Measurements from ENCODE around the gene NDUFA5.

DNA sequence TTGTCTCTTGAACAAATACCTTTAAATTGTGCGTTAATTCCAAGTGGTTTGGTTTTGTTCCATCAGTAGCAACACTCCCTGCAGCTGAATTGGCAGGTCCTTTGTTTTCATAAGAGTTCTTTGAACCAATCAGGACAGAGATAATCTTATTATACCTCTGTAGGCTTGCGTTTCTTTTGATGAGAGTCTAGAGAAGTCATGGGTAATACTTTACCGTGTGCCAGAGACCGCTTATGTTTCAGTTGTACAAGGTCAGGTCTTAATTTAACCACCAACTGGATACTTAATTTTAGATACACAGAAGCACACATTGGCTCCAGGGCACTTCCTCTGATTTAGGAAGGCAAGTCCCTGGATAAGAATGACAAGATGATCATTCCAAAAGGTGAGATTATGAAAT is 43.9 kb upstream of the NDUFA5 start, which contains the start of gene ASB15:
- TF ChIP-seq, protein P1, sequence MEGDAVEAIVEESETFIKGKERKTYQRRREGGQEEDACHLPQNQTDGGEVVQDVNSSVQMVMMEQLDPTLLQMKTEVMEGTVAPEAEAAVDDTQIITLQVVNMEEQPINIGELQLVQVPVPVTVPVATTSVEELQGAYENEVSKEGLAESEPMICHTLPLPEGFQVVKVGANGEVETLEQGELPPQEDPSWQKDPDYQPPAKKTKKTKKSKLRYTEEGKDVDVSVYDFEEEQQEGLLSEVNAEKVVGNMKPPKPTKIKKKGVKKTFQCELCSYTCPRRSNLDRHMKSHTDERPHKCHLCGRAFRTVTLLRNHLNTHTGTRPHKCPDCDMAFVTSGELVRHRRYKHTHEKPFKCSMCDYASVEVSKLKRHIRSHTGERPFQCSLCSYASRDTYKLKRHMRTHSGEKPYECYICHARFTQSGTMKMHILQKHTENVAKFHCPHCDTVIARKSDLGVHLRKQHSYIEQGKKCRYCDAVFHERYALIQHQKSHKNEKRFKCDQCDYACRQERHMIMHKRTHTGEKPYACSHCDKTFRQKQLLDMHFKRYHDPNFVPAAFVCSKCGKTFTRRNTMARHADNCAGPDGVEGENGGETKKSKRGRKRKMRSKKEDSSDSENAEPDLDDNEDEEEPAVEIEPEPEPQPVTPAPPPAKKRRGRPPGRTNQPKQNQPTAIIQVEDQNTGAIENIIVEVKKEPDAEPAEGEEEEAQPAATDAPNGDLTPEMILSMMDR (conservative IDR thresholded peaks at IDR 0.05; ENCODE audit: low read depth in 2 of 2), result no peak
- TF ChIP-seq POLR2AphosphoS5 (IDR thresholded peaks at IDR 0.05; ENCODE audit: low read depth), result no peak
- no peak for TF ChIP-seq CREB1 (CRISPR knock-in tag; IDR thresholded peaks at IDR 0.05; ENCODE audit: low read depth)
- no peak for TF ChIP-seq EZH2phosphoT487 (IDR thresholded peaks at IDR 0.05; ENCODE audit: unreplicated experiment)
- no peak for TF ChIP-seq EZH2 (IDR thresholded peaks at IDR 0.05; ENCODE audit: low read depth, unreplicated experiment)
- no peak for TF ChIP-seq ZNF331 (CRISPR knock-in tag; IDR thresholded peaks at IDR 0.05; ENCODE audit: low read depth)
- TF ChIP-seq, protein P2, sequence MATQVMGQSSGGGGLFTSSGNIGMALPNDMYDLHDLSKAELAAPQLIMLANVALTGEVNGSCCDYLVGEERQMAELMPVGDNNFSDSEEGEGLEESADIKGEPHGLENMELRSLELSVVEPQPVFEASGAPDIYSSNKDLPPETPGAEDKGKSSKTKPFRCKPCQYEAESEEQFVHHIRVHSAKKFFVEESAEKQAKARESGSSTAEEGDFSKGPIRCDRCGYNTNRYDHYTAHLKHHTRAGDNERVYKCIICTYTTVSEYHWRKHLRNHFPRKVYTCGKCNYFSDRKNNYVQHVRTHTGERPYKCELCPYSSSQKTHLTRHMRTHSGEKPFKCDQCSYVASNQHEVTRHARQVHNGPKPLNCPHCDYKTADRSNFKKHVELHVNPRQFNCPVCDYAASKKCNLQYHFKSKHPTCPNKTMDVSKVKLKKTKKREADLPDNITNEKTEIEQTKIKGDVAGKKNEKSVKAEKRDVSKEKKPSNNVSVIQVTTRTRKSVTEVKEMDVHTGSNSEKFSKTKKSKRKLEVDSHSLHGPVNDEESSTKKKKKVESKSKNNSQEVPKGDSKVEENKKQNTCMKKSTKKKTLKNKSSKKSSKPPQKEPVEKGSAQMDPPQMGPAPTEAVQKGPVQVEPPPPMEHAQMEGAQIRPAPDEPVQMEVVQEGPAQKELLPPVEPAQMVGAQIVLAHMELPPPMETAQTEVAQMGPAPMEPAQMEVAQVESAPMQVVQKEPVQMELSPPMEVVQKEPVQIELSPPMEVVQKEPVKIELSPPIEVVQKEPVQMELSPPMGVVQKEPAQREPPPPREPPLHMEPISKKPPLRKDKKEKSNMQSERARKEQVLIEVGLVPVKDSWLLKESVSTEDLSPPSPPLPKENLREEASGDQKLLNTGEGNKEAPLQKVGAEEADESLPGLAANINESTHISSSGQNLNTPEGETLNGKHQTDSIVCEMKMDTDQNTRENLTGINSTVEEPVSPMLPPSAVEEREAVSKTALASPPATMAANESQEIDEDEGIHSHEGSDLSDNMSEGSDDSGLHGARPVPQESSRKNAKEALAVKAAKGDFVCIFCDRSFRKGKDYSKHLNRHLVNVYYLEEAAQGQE (IDR thresholded peaks at IDR 0.05; ENCODE audit: unreplicated experiment), result no peak
- no peak for TF ChIP-seq ZNF114 (CRISPR knock-in tag; IDR thresholded peaks at IDR 0.05)
- TF ChIP-seq, protein P3, sequence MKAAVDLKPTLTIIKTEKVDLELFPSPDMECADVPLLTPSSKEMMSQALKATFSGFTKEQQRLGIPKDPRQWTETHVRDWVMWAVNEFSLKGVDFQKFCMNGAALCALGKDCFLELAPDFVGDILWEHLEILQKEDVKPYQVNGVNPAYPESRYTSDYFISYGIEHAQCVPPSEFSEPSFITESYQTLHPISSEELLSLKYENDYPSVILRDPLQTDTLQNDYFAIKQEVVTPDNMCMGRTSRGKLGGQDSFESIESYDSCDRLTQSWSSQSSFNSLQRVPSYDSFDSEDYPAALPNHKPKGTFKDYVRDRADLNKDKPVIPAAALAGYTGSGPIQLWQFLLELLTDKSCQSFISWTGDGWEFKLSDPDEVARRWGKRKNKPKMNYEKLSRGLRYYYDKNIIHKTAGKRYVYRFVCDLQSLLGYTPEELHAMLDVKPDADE (IDR thresholded peaks at IDR 0.05), result no peak
- TF ChIP-seq, protein P4, sequence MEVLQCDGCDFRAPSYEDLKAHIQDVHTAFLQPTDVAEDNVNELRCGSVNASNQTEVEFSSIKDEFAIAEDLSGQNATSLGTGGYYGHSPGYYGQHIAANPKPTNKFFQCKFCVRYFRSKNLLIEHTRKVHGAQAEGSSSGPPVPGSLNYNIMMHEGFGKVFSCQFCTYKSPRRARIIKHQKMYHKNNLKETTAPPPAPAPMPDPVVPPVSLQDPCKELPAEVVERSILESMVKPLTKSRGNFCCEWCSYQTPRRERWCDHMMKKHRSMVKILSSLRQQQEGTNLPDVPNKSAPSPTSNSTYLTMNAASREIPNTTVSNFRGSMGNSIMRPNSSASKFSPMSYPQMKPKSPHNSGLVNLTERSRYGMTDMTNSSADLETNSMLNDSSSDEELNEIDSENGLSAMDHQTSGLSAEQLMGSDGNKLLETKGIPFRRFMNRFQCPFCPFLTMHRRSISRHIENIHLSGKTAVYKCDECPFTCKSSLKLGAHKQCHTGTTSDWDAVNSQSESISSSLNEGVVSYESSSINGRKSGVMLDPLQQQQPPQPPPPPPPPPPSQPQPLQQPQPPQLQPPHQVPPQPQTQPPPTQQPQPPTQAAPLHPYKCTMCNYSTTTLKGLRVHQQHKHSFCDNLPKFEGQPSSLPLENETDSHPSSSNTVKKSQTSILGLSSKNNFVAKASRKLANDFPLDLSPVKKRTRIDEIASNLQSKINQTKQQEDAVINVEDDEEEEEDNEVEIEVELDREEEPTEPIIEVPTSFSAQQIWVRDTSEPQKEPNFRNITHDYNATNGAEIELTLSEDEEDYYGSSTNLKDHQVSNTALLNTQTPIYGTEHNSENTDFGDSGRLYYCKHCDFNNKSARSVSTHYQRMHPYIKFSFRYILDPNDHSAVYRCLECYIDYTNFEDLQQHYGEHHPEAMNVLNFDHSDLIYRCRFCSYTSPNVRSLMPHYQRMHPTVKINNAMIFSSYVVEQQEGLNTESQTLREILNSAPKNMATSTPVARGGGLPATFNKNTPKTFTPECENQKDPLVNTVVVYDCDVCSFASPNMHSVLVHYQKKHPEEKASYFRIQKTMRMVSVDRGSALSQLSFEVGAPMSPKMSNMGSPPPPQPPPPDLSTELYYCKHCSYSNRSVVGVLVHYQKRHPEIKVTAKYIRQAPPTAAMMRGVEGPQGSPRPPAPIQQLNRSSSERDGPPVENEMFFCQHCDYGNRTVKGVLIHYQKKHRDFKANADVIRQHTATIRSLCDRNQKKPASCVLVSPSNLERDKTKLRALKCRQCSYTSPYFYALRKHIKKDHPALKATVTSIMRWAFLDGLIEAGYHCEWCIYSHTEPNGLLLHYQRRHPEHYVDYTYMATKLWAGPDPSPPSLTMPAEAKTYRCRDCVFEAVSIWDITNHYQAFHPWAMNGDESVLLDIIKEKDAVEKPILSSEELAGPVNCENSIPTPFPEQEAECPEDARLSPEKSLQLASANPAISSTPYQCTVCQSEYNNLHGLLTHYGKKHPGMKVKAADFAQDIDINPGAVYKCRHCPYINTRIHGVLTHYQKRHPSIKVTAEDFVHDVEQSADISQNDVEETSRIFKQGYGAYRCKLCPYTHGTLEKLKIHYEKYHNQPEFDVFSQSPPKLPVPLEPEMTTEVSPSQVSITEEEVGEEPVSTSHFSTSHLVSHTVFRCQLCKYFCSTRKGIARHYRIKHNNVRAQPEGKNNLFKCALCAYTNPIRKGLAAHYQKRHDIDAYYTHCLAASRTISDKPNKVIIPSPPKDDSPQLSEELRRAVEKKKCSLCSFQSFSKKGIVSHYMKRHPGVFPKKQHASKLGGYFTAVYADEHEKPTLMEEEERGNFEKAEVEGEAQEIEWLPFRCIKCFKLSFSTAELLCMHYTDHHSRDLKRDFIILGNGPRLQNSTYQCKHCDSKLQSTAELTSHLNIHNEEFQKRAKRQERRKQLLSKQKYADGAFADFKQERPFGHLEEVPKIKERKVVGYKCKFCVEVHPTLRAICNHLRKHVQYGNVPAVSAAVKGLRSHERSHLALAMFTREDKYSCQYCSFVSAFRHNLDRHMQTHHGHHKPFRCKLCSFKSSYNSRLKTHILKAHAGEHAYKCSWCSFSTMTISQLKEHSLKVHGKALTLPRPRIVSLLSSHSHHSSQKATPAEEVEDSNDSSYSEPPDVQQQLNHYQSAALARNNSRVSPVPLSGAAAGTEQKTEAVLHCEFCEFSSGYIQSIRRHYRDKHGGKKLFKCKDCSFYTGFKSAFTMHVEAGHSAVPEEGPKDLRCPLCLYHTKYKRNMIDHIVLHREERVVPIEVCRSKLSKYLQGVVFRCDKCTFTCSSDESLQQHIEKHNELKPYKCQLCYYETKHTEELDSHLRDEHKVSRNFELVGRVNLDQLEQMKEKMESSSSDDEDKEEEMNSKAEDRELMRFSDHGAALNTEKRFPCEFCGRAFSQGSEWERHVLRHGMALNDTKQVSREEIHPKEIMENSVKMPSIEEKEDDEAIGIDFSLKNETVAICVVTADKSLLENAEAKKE (CRISPR knock-in tag; IDR thresholded peaks at IDR 0.05), result no peak
